HG02938 (cell line): ENCODE results near the gene DAB2IP.
"Not testable (repeated sequence)": the region's sequence is repeated elsewhere in the genome, so short reads cannot be mapped to it uniquely, and the experiment has no call there.

ENCODE experiments used
- ATAC-seq: cut with Tn5 transposase; IDR thresholded peaks from one replicate; pipeline ENCODE4 v1.9.1; 2021; ENCODE audit warnings: mild to moderate bottlenecking, moderate library complexity; ENCODE audit not compliant: unreplicated experiment

DAB2IP gene

DNA sequence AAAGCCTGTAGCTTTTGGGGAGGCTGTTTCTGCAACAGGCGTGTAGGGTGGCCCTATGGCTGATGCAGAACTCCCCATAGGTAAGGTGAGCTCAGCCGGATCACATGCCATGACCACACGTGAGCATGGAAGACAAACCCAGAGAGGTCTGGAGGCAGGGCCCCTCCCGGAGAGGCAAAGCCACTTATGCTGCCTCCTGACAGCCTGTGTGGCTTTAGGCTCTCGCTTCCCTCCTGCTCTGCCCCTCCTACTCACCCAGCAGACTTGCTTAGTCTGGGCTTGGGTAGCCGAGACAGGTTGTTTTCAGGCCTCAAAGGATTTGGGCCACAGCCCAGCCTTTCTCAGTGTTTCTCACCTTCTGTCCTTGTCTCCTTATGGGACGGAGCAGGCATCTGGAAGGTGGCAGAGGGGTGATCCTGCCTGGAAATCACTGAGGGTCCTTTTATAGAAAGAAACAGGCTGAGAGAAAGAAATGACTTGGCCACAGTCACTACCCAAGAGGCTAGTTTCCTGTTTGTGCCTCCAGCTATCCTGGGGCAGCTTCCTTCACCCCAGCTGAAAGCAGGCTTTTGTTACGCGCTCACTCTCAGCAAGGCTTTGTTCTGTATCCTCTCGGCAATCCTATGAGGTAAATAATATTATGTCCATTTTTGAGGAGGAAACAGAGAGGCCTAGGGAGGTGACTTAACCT, 89.9 kb downstream of the DAB2IP start:
- ATAC-seq: no peak

GRCh38 chr9:121741919-121742283, 90.5 kb downstream of the DAB2IP start:
- ATAC-seq: not testable (repeated sequence)

GRCh38 chr9:121742923-121743322, 91.5 kb downstream of the DAB2IP start:
- no peak for ATAC-seq

GRCh38 chr9:121743441-121744001, 92.1 kb downstream of the DAB2IP start:
- ATAC-seq: no peak

- no peak for ATAC-seq
These were observed 92.7 kb downstream of the DAB2IP start for GRCh38 chr9:121744002-121744686.

DNA sequence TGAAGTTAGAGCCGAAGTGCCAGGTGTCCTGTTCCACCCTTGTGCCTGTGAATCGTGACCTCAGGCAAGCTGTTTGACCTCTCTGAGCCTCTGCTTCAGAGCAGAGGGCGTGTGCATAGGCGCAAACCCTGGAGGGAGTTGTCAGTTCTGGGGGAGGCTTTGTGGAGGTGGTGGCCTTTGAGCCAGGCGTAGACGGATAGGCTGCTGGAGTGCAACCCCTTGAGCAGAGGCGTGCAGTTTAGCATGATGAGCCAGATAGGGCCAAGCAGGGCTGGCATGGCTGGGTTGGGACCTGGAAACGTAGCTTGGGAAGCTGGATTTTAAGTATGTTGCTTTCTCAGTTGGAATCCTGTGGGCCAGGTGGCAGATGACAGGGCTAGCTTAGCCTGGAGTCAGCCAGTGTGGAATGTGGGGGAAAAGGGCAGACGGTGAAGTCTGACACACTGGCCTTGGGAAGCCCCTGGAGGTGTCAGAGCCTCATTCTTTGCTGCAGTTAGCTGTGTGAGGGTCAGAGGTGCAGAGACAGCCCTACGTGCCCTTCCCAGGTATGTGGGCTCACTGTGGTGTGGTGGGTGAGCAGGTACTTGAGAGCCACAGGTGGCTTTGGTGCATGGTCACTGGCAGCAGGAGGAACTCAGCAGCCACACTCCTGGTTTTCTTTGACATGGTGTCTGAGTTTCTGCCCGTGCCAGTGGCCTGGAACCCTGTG, 93.4 kb downstream of the DAB2IP start:
- no peak for ATAC-seq

DNA sequence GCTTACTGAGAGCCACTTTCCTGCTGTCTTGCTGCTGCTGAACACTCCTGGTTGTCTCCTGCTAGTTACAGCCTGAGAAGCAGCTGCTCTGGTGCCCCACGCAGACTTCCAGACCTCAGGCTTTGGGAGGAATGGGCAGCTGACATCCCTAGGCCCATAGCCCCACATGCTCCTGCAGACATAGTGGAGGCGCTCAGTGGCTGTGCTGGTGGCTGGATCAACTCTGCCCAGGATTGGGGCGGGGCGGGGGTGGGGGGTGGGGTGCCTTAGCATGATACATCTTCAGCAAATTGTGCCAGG, 93.9 kb downstream of the DAB2IP start:
- ATAC-seq: no peak

- ATAC-seq: no peak
These were observed 95.0 kb downstream of the DAB2IP start for GRCh38 chr9:121746411-121746810.

GRCh38 chr9:121746866-121747265, 95.4 kb downstream of the DAB2IP start:
- no peak for ATAC-seq

GRCh38 chr9:121748074-121748473, 96.6 kb downstream of the DAB2IP start:
- ATAC-seq: no peak

- ATAC-seq: no peak
These were observed 97.4 kb downstream of the DAB2IP start for GRCh38 chr9:121748727-121749423.

DNA sequence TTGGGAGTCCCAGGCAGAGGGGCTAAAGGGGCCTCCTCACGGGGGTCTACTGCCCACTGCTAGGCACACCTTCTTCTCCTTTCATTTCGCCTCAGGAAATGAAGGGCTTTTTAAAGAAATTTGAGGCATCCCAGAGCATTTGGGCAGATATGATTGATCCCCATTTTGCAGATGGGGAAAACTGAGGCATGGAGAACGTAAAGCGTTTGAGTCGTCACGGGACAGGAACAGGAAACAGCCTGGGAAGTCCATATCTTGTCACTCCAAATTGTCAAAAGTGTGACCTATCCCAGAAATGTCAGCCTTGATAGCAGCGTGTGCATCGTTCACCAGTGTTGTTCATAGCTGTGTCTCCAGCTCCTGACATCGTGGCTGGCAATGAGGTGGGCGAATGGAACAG, 98.2 kb downstream of the DAB2IP start:
- no peak for ATAC-seq

DNA sequence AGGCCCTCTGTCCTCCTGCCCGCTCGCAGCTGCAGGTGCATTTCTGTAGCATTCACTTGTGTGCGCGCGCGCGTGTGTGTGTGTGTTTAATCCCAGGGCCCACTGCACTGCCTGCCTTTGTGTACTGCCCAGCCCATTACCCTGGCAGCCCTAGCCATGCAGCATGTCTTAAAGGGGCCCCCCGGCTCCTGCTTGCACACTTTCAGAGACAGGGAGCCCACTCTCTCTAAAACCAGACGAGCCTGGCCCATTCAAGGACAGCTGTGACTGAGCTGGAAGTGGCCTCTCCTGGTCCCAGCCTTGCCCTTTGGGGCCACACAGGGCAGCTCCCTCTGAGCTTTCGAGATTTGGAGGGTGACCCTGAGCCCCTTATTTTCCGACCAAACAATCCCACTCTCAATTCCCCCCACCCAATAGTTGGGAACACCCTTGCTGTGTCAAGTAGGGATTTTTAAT, 98.9 kb downstream of the DAB2IP start:
- ATAC-seq: no peak

- ATAC-seq: no peak
These were observed 99.5 kb downstream of the DAB2IP start for GRCh38 chr9:121750715-121751623.

GRCh38 chr9:121751686-121752445, 100.4 kb downstream of the DAB2IP start:
- ATAC-seq: no peak

DNA sequence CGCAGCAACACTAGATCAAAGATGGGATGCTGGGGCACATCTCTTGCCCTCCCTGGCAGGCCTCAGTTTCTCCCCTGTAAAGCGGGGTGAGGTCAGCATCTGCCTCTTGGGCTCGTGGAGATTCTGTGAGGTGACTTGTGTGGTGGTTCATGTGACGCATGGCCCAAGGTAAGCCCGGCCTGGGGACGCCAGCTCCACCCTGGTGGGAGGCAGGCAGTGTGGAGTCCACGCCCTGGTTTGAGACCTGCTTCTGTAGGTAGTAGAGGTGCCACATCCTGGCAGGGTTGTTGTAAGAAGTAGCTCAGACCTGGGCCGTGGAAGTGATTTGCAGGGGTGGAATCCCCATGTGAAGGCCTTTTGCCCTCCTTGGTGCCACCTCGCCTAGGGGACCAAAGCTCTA, 101.5 kb downstream of the DAB2IP start:
- no peak for ATAC-seq

- ATAC-seq: no peak
These were observed 102.6 kb downstream of the DAB2IP start for GRCh38 chr9:121753802-121754654.

DNA sequence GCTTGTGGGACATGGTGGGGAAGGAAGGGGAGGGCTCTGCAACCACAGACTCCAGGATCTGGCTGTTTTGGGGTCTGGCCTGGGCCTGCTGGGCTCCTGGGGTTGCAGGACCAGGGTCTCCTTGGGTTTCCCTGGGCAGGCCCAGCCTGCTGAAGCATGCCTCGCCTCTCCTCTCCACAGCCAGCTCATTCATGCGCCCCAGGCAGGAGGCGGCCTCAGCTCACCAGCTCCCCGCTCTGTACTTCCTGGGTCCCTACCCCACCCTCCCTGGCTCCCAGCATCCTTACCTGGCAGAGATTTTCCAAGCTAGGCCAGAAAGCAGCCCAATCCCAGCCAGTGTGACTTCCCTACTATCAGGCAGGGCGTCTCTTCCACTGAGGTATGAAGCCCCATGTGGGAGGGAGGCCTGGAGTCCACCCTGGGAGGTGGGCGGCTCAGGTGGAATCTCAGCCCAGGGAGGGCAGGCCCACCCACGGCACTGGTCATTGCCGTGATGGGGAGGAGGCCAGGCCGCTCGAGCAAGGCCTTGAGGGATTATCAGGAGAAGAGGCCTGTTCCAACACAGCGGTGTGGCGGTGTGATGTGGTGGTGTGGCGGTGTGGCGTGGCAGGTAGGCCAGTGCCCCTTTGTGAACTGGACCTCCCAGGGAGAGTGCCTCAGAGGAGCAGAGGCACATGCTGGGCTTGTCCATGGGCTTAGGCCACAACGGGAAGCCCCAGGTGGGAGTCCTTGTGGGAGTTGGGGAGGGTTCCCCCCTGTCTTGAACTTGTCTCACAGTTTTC, 103.4 kb downstream of the DAB2IP start:
- ATAC-seq: no peak
